HG03025 (cell line): ENCODE data around the gene TSPOAP1.
A peak's percentile ranks its signal among the peaks of the same experiment; 100 is the strongest.

Source experiments
- ATAC-seq: cut with Tn5 transposase; IDR thresholded peaks from one replicate; pipeline ENCODE4 v1.9.1; 2021; ENCODE audit warnings: mild to moderate bottlenecking, moderate library complexity; ENCODE audit not compliant: unreplicated experiment, low FRiP score

The TSPOAP1 gene

DNA sequence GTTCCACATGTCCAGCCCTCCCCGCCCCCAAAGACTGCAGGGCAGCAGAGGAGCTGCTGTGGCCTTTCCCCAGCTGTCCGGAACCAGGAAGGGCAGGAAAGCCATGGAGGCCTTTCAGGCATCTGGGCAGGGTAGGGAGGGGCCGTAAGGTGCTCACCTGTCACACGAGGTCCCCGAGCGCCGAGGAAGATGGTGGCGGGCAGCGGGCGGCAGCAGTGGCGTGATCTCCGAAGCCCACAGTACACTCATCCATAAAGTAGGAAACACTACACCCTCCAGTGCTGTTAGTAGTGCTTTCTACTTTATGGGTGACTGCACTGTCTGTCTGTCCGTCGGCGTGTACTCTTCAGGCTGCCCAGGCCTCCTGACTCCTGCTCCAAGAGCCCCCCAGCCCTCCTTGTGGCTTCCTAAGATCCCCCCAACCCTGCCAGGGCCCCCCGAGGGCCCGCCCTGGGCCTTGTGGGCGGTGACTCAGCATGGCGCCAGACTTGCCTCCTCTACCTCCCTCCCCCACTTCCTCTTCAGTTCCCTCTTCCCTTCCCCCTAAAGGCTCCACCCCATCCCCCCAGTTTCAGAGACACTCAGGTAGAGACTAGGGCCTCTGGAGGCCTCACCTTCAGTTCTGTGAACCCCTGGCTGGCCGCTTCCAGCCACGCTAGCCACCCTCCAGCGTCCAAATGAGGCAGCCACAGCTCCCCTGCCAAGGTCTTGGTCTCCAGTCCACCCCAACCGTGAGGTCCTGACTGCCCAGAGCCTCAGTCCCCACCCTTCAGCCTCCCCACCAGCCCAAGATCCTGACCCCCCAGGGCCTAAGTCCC is 2.6 kb upstream of the TSPOAP1 start:
- no peak for ATAC-seq

GRCh38 chr17:58330538-58330996 is 2.0 kb upstream of the TSPOAP1 start:
- ATAC-seq = no peak

- ATAC-seq = peak; percentile 16
Measured at GRCh38 chr17:58329810-58330537, 1.4 kb upstream of the TSPOAP1 start.

DNA sequence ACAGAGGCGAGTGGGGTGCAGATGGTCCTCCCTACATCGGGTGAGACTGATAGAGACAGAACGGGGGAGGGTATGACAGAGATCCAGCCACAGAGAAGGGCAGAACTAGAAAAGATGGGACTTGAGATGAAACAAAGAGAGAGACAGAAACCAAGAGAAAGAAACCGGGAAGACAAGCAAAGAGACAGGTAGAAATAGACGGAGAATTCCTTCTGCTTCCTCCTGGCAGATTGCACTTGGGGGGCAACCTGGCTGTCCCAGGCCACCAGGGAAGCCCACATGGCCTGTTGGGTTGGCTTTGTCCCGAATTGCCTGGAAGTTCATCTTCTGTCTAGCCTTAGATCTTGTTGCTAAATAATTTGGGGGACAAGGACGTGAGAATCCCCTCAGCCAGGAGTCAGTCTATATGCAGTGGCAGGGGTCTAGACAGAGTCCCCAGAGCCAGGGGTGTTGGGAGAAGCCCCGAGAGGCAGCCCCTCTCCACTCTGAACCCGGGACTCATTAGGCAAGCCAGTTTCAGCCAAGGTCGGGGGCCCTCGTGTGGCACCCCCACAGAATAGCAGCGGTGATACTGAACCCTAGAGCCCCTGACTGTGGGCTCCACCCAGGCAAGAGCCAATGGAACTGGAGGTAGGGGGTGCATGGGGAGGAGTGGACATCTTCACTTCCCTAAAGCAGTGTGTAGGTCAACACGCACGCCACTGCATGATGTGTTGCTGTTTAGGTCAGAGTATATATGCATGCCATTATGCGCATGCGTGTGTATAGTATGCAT is 627 bp upstream of the TSPOAP1 start:
- ATAC-seq = peak; percentile 26

GRCh38 chr17:58327363-58328194 is 1.0 kb downstream of the TSPOAP1 start:
- ATAC-seq = no peak

DNA sequence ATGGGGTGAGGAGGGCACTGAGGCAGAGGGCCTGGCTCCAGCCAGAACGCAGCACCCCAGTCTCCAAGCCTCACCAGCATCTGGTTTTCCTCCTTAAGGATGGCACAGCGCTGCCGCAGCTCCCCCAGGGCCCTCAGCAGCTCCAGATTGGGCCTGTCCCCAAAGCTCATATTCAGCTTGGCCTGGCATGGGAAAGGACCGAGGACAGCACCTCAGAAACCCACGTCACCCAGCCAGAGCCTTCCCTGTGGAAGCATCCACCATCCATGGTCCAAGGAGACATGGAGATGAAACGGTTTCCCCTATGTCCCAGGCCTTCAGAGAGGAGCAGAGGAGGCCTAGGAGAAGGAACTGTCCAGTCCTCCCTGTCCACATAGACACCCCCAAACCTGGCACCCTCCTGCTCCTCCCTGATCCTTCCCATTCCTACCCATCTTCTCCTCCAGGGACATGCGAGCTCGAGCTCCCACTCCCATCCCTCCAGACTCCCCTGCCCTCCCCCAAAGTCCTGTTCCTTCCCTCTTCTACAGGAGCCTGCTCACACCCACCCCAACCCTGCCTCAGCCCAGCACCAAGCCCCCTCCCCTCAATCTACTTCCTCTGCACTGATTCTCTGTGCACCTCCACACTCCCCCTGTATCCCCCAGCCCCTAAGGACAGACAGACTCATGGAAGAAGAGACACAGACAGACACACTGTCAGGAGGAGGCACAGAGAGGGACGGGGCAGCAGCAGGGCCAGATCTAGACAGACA is 1.8 kb downstream of the TSPOAP1 start:
- ATAC-seq = no peak

DNA sequence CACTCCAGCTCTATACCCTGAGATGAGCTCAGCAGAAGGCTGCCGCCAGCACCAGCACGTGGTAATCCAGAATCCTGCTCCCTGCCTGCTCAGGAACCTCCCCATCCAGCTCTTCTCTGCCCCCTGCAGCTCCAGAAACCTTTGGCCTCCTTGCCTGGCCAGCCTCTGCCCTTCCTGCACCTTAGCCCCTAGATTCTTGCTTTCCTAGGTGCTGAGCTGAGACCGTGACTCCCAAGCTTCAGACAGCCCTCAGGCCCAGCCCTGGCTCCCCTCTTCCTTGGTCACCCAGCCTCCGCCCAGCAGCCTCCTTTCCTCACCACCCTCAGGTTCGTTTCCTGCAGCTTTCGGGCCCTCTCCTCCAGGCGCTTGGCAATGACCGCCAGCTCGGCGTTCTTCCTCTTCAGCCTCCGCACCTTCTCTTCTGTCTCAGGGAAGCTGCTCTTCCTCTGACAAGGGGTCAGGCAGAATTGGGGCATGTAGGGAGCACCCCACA is 2.6 kb downstream of the TSPOAP1 start:
- no peak for ATAC-seq

DNA sequence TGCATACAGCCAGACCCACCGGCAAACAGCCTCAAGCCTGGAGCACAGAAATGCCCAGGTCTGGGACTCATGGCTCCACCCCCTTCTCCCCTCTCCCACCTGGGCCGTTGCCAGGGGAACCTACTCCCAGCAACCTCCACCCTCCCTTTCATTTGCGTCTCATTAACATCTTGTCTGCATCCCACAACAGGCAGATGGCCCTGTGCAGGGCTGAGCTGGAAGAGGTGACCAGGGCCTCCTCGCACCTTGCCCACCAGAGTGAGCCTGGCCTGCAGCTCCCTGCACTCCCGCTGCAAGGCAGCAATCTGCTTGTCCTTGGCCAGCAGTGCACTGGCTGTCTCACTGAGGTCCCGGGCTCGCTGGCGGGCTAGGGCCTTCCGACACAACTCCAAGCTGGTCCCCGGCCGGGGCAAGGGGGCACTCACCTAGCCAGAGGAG is 3.3 kb downstream of the TSPOAP1 start:
- no peak for ATAC-seq

DNA sequence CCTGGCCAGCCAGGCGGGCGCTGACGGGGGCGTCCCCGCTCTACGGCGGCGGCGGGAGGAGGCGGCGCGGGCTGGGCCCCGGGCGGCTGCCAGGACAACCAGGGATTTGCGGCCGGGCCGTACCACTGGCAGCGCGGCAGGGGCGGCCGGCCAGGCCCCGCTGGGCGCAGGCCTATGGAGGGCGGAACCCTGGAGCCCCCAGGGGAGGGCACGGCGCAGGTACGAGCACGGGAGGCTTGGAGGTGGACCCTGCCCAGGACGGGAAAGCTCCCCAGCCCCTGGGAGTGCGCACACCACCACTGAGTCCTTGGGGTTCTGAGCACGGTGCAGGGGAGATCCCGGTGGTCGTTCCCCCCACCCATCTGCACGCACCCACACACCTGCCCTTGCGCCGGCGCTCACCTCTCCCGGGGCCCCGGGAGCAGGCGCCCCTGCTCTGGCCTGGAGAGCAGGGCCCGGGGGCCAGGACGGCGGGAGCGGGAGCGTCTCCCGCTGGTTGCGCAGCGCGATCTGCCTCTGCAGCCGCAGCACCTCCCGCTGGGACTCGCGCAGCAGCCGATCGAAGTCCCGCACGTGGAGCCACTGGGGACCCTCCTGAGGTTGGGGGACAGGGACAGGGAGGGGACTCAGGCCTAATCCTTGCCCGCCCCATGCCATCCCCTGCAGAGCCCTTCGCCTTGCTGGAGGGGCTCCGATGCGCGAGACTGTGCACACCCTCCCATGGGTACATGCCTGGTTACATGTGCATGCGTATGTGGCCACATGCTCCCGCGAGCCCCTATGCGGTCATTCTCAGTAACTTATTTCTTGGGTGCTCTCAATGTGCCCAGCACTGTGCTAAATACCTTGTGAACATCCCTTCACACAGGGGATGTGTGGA is 3.9 kb downstream of the TSPOAP1 start:
- ATAC-seq = no peak

DNA sequence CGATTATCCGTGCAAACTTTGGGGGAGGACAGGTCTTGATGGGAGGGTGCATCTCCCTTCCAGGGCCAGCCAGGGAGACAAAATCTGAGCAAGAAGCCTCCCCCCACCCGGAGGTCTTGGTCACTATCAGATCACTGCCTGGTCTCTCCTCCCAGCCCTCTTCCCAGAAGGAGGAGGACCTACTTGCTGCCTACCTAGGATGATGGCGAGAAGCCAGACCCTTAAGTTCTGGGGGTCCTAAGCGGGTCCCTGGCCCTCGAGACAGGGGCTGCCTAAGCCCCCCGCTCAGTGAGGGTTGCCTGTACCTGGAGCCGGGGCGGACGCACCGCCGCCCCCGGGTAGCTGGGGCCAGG is 4.6 kb downstream of the TSPOAP1 start:
- ATAC-seq = no peak

- no peak for ATAC-seq
Measured at GRCh38 chr17:58323366-58324055, 5.1 kb downstream of the TSPOAP1 start.

GRCh38 chr17:58322581-58323185 is 5.9 kb downstream of the TSPOAP1 start:
- ATAC-seq = no peak

DNA sequence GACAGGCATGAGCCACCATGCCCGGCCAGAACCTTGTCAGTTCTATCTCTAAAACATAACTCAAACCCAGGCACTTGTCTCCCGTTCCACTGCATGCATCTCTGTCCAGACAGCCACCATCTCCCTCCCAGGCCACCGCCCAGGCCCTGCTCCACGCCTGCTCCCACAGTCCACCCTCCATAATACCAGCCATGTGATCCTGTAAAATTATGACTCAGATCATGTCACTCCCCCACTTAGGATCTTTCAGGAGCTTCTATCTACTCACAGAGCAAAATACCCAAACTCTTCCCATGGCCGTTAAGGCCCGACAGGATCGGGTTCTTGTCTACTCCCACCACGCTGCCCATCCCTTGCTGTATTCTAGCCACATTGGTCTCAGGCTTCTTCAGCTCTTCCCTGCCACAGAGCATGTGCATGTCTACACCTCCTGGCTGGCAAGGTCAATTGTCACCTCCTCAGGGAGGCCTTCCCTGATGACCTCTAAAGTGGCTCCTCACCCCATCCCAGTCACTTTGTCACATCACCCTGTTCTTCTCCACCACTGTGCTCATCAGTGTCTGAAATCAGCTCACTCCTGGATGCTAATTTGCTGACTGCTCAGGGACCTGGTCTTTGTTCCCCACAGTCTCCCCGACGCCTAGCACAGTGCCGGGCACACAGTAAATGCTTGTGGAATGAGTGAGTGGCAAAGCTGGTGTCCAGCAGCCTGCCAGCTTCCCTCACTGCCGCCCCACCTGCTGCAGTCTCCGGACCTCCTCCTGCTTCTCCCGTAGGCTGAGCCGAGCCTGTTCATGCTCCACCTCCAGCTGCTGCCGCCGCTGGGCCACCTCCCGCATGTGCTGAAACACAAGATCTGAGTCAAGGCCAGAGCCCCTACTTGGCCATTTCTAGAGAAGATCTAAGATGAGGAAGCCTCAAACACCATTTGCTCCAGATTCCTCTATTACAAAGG is 6.7 kb downstream of the TSPOAP1 start:
- ATAC-seq = no peak

GRCh38 chr17:58320570-58321323 is 7.8 kb downstream of the TSPOAP1 start:
- no peak for ATAC-seq

GRCh38 chr17:58320163-58320558 is 8.4 kb downstream of the TSPOAP1 start:
- ATAC-seq = no peak
